ENCODE data around the gene TSKU.
"Not testable (repeated sequence)": the region's sequence is repeated elsewhere in the genome, so short reads cannot be mapped to it uniquely, and the experiment has no call there.

Gene TSKU

GRCh38 chr11:76824980-76825725 lies 42.0 kb downstream of the TSKU start:
- no peak for DNase-seq (ENCODE audit: low read depth)

DNA sequence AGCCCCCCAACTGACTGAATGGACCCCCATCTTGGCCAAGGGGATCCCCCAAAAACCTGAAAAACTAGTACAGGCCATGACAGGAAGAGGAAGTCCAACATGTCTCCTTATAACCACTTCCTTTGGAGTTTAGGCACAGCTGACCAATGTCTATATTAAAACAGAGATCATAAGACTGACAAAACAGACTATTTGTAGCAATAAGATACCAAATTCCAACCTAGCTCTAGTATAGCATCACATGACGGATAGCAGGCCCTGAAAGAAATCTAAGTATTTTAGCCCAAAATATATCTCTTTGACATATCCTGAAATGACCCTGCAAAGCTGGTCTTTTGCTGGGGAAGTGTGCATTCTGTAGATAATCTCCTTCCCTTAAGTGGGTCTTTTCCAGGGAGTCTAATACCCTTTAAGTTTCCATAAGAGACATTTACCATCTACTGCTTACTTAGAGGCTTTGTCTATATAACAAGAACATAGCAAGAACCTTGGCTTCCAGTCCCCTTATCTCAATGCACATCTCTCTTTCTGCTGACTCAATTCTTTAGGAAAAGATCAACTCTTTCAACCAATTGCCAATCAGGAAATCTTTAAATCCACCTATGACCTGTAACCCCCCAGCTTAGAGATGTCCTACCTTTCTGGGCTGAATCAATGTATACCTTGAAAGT lies 42.7 kb downstream of the TSKU start:
- DNase-seq (ENCODE audit: low read depth) = no peak

GRCh38 chr11:76826508-76826907 lies 43.4 kb downstream of the TSKU start:
- not testable (repeated sequence) for DNase-seq (ENCODE audit: low read depth)

DNA sequence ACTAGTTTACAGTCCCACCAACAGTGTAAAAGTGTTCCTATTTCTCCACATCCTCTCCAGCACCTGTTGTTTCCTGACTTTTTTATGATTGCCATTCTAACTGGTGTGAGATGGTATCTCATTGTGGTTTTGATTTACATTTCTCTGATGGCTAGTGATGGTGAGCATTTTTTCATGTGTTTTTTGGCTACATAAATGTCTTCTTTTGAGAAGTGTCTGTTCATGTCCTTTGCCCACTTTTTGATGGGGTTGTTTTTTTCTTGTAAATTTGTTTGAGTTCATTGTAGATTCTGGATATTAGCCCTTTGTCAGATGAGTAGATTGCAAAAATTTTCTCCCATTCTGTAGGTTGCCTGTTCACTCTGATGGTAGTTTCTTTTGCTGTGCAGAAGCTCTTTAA lies 43.8 kb downstream of the TSKU start:
- not testable (repeated sequence) for DNase-seq (ENCODE audit: low read depth)

- no peak for DNase-seq (ENCODE audit: low read depth)
Observed at GRCh38 chr11:76830639-76831327, 47.6 kb downstream of the TSKU start.

DNA sequence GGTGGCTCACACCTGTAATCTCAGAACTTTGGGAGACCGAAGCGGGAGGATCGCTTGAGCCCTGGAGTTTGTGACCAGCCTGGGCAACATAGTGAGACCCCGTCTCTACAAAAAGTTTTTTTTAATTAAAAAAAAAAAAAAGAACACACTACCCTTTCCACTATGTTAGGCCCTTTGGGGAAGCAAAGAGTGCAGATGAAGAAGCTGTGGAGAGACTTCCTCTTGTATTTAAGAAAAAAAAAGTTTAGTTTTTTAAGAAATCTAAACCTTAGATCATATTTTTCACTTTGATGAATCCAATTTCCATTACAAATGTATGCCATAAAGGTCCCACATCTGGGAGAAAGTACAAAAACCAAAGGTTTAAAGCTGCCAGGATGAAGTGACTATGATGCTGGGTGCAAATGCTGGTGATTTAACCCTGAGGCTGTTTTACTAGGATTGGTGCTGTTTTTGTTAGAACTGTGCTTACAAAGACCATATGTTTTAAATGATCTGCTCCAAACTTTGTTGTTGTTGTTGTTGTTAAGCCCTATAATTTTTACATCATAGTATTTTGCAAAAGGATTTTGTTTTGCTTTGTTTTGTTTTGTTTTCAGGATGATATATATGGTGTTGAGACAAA lies 48.6 kb downstream of the TSKU start:
- DNase-seq (ENCODE audit: low read depth) = no peak

DNA sequence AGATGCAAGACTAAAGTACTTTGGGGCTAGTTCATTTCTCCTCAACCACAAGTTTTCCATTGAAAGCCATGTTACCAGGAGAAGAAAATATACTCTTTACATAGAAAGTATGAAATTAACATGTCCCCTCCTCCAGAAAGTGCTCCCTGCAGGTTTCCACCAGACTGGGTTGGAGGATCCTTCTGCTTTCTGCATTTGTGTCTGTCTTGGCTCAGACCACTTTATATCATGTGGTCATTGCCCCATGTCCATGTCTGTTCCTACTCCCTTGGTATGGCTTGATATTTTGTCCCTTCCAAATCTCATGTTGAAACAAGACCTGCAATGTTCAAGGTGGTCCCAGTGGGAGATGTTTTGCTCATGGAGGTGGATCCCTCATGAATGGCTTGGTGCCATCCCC lies 49.2 kb downstream of the TSKU start:
- DNase-seq (ENCODE audit: low read depth) = no peak

GRCh38 chr11:76834151-76834550 lies 51.0 kb downstream of the TSKU start:
- no peak for DNase-seq (ENCODE audit: low read depth)

DNA sequence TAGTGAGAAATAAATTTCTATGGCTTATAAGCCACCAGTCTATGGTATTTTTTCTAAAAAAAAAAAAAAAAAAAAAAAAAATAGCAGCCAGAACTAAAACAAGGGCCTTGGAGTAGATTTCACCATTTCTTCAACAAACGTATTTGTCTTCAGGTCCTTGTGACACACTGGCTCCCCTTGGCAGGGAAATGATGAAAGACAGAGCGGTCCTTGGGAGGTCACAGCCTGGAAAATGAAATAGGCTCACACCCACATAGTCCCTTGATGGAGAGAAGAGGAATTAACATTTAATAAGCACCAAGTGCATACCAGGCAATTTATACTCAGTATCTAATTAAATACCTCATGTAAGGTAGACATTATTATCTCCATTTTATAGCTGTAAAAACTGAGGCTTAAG lies 51.9 kb downstream of the TSKU start:
- no peak for DNase-seq (ENCODE audit: low read depth)

GRCh38 chr11:76835928-76836612 lies 52.9 kb downstream of the TSKU start:
- no peak for DNase-seq (ENCODE audit: low read depth)

GRCh38 chr11:76836613-76837291 lies 53.6 kb downstream of the TSKU start:
- DNase-seq (ENCODE audit: low read depth) = no peak

DNA sequence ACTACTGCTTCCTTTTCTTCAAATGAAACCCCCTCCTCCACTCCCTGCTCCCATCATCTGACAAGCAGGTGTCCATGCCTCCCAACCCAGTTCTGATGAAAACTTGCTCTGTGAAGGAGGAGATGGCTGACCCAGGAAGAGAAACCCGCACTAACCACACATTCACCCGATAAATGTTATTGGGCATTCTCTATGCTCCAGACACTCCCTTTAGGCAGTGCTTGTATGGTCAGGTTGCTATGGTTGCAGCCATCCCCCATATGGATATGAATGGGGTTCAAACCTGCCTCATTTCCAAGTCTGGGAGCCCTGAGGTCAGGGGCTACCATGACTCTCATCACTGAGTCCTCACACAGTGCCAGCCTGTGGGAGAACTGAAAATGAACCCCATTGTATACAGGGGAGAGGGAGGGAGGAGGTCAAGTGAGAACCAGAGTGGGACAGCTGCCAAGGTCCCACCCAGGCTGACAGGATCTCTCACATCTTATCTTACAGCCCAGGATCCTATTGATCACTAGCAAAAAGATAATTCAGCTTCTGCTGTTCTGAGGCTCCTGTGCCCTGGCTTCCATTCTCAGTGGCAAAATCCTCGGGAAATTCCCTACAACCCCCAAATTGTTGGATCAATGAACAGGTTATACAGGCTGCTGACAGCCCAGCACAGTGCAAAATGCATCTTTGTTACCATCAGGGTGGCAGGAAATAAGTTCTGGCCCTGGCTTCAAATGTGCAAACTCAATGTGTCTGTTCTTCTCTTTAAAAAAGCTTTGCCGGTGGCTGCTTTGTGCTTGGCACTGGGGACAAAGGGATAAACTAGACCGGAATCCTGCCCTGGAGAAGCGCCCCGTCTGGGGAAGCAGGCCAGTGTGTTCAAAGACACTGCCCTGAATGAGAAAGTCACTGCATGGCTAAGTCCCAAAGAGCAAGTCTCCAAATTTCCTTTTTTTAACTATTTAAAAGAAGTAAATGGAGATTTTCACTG lies 54.8 kb downstream of the TSKU start:
- DNase-seq (ENCODE audit: low read depth) = no peak

- DNase-seq (ENCODE audit: low read depth) = no peak
Observed at GRCh38 chr11:76838678-76839068, 55.5 kb downstream of the TSKU start.

GRCh38 chr11:76839311-76839710 lies 56.2 kb downstream of the TSKU start:
- DNase-seq (ENCODE audit: low read depth) = no peak

GRCh38 chr11:76841923-76842452 lies 58.8 kb downstream of the TSKU start:
- DNase-seq (ENCODE audit: low read depth) = no peak

GRCh38 chr11:76843907-76844306 lies 60.8 kb downstream of the TSKU start:
- DNase-seq (ENCODE audit: low read depth) = no peak

GRCh38 chr11:76844511-76844910 lies 61.4 kb downstream of the TSKU start:
- no peak for DNase-seq (ENCODE audit: low read depth)

- no peak for DNase-seq (ENCODE audit: low read depth)
Observed at GRCh38 chr11:76845069-76845468, 61.9 kb downstream of the TSKU start.

DNA sequence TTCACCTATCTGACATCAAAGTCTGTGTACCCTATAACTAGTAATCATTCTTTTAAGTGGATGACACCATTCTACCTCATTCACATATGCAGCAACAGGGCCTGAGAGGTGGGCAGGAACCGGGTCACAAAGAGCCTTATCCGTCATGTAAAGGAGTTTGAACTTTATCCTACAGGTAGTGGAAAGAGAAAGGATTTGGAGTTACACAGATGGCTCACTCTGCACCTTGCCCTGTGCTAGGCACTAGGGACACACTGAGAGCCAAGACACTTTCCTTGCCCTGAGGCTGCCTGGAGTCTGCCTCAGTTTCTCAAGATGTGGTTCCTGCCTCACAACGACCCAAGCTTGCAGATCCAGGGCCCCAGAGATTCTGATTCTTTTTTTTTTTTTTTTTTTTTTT lies 63.3 kb downstream of the TSKU start:
- no peak for DNase-seq (ENCODE audit: low read depth)

Measured in stimulated activated CD4-positive, alpha-beta T cell treated with anti-CD3 and anti-CD28 coated beads, Interleukin-2, amount 100 ng/mL, for 4 hours (primary cell).